ENCODE measurements around the gene DHRS2. TPM values are rescaled to one million over a fixed set of nuclear protein-coding genes. Genes with fewer than 3 reads are reported as not detected.

Gene DHRS2
- polyA plus RNA-seq, 1 donor from 2014 or later: 1.3 TPM

DNA sequence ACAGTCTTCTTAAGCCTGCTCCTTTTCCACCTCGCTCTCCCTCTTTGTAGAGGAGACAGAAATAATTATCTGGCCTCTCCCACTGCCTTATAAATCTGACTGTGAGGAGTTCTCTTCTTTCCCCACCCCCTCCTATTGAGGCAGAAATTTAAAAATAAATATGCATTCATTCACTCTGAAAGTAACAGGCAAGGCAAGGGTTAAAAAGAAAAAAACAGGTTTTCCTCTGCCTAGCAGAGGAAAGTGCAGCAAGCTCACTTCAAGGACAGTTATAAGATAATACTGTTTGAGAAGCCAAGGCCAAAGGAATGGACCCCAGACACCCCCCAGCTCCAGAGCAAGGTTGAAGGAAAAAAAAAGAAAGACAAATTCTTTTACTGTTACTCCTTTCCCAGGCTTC is 56.3 kb downstream of the DHRS2 start:
- Histone ChIP-seq H3K9me2 (ENCODE audit: insufficient read depth, low read length) (no peaks in the 10 kb centered on the region), H3K79me2 (replicated peaks; ENCODE audit: insufficient read depth, low read length) (no peaks in the 10 kb centered on the region), H3K36me3 (ENCODE audit: insufficient read depth, low read length) (no peaks in the 10 kb centered on the region), H3K9me3 (ENCODE audit: low read length) (no peaks in the 10 kb centered on the region), H3K4me3 (ENCODE audit: low read length) (no peak overlapping the region), H3K4me2 (ENCODE audit: low read length) (no peak overlapping the region), H4K20me1 (ENCODE audit: insufficient read depth) (no peaks in the 10 kb centered on the region), H3K9ac (ENCODE audit: low read length) (no peak overlapping the region), H2AFZ (ENCODE audit: low read depth, low read length) (no peak overlapping the region), H3K27me3 (ENCODE audit: insufficient read depth, low read depth, low read length) (no peaks in the 10 kb centered on the region), H3K27ac (ENCODE audit: low read length) (no peak overlapping the region), H3F3A (ENCODE audit: insufficient read depth, low read length, poor library complexity, severe bottlenecking) (no peaks in the 10 kb centered on the region)
- TF ChIP-seq RAD21 (conservative IDR thresholded peaks at IDR 0.05) (no peak), TAF1 (IDR thresholded peaks at IDR 0.05; ENCODE audit: low read depth) (no peak), SMC3 (conservative IDR thresholded peaks at IDR 0.05; ENCODE audit: poor library complexity) (no peak), EZH2 (IDR thresholded peaks at IDR 0.05; ENCODE audit: borderline replicate concordance, insufficient read depth, low read length, poor library complexity, severe bottlenecking) (no peak), EP300 (conservative IDR thresholded peaks at IDR 0.05; ENCODE audit: poor library complexity, severe bottlenecking) (no peak), MXI1 (conservative IDR thresholded peaks at IDR 0.05; ENCODE audit: poor library complexity, severe bottlenecking) (no peak), POLR2AphosphoS5 (IDR thresholded peaks at IDR 0.05) (no peak)
- TF ChIP-seq, protein P1, sequence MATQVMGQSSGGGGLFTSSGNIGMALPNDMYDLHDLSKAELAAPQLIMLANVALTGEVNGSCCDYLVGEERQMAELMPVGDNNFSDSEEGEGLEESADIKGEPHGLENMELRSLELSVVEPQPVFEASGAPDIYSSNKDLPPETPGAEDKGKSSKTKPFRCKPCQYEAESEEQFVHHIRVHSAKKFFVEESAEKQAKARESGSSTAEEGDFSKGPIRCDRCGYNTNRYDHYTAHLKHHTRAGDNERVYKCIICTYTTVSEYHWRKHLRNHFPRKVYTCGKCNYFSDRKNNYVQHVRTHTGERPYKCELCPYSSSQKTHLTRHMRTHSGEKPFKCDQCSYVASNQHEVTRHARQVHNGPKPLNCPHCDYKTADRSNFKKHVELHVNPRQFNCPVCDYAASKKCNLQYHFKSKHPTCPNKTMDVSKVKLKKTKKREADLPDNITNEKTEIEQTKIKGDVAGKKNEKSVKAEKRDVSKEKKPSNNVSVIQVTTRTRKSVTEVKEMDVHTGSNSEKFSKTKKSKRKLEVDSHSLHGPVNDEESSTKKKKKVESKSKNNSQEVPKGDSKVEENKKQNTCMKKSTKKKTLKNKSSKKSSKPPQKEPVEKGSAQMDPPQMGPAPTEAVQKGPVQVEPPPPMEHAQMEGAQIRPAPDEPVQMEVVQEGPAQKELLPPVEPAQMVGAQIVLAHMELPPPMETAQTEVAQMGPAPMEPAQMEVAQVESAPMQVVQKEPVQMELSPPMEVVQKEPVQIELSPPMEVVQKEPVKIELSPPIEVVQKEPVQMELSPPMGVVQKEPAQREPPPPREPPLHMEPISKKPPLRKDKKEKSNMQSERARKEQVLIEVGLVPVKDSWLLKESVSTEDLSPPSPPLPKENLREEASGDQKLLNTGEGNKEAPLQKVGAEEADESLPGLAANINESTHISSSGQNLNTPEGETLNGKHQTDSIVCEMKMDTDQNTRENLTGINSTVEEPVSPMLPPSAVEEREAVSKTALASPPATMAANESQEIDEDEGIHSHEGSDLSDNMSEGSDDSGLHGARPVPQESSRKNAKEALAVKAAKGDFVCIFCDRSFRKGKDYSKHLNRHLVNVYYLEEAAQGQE (IDR thresholded peaks at IDR 0.05; ENCODE audit: borderline replicate concordance): no peak
- TF ChIP-seq, protein P2, sequence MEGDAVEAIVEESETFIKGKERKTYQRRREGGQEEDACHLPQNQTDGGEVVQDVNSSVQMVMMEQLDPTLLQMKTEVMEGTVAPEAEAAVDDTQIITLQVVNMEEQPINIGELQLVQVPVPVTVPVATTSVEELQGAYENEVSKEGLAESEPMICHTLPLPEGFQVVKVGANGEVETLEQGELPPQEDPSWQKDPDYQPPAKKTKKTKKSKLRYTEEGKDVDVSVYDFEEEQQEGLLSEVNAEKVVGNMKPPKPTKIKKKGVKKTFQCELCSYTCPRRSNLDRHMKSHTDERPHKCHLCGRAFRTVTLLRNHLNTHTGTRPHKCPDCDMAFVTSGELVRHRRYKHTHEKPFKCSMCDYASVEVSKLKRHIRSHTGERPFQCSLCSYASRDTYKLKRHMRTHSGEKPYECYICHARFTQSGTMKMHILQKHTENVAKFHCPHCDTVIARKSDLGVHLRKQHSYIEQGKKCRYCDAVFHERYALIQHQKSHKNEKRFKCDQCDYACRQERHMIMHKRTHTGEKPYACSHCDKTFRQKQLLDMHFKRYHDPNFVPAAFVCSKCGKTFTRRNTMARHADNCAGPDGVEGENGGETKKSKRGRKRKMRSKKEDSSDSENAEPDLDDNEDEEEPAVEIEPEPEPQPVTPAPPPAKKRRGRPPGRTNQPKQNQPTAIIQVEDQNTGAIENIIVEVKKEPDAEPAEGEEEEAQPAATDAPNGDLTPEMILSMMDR (IDR thresholded peaks at IDR 0.05; ENCODE audit: poor library complexity, severe bottlenecking): no peak

DNA sequence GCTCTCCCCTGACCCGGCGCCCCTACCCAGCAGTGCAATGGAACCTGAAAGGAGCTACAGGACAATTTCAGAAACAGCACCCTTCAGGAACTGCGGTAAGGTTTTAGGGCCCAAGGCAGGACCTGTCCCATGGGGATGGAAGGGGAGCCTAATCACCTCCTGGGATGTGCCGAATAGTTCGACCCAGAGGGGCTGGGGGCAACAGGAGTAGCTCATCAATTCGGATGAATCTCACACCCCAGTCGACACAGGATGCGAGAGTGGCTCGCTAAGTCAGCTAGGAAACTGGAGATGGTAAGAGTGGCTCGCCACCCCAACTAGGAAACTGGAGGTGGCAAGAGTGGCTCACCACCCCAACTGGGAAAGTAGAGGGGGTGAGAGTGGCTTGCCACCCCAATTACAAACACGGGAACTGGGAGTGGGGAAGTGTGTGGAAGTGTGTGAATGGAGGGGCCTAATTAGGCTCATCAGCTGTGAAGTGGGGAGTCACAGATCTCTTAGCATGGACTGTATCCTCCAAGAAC is 57.1 kb downstream of the DHRS2 start:
- no peak overlapping the region for H2AFZ ChIP-seq (ENCODE audit: low read depth, low read length)

More for the DNA sequence above, 57.1 kb downstream of the DHRS2 start:
- no peaks in the 10 kb centered on the region for H3K79me2 ChIP-seq (replicated peaks; ENCODE audit: insufficient read depth, low read length)
- H4K20me1 ChIP-seq (ENCODE audit: insufficient read depth): no peaks in the 10 kb centered on the region
- no peak for TF ChIP-seq RAD21 (conservative IDR thresholded peaks at IDR 0.05)
- TF ChIP-seq EP300 (conservative IDR thresholded peaks at IDR 0.05; ENCODE audit: poor library complexity, severe bottlenecking): no peak
- TF ChIP-seq, protein P2 (IDR thresholded peaks at IDR 0.05; ENCODE audit: poor library complexity, severe bottlenecking): no peak
- no peak for TF ChIP-seq SMC3 (conservative IDR thresholded peaks at IDR 0.05; ENCODE audit: poor library complexity)
- no peak for TF ChIP-seq TAF1 (IDR thresholded peaks at IDR 0.05; ENCODE audit: low read depth)
- no peak for TF ChIP-seq EZH2 (IDR thresholded peaks at IDR 0.05; ENCODE audit: borderline replicate concordance, insufficient read depth, low read length, poor library complexity, severe bottlenecking)
- no peak for TF ChIP-seq MXI1 (conservative IDR thresholded peaks at IDR 0.05; ENCODE audit: poor library complexity, severe bottlenecking)
- TF ChIP-seq POLR2AphosphoS5 (IDR thresholded peaks at IDR 0.05): no peak
- TF ChIP-seq, protein P1 (IDR thresholded peaks at IDR 0.05; ENCODE audit: borderline replicate concordance): no peak
- no peak overlapping the region for H3K9ac ChIP-seq (ENCODE audit: low read length)
- H3K27ac ChIP-seq (ENCODE audit: low read length): no peak overlapping the region
- no peaks in the 10 kb centered on the region for H3K9me3 ChIP-seq (ENCODE audit: low read length)
- no peaks in the 10 kb centered on the region for H3K27me3 ChIP-seq (ENCODE audit: insufficient read depth, low read depth, low read length)
- no peaks in the 10 kb centered on the region for H3K36me3 ChIP-seq (ENCODE audit: insufficient read depth, low read length)
- H3F3A ChIP-seq (ENCODE audit: insufficient read depth, low read length, poor library complexity, severe bottlenecking): no peaks in the 10 kb centered on the region
- H3K9me2 ChIP-seq (ENCODE audit: insufficient read depth, low read length): no peaks in the 10 kb centered on the region
- no peak overlapping the region for H3K4me2 ChIP-seq (ENCODE audit: low read length)
- no peak overlapping the region for H3K4me3 ChIP-seq (ENCODE audit: low read length)
